ENCODE results near the gene IL12A.

IL12A gene

DNA sequence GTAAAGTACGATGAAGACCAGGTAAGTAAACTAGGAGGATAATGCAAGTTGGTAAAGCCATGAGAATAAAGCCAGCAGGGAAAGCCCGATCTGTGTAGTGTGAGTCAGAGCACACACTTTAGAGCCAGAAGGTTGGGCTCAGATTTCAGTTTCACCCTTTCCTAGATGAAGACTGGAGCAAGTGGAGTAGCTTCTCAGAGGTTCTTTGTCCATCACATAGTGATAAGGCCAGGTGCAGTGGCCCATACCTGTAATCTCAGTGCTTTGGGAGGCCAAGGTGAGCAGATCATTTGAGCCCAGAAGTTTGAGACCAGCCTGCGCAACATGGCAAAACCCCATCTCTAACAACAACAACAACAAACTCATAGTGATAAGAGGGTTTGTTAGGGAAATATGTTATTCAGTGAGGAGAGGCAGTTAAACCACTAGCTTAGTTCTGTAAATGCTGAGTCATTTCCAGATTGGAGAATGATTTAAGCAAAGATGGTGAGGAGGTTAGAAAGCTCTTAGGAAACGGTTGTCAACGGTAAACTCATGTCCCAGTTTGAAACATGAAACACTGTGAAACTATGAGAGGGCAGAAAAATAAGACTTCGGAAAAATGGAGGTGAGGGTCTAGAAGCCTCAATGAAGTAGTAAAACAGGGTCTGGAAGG lies 39.0 kb downstream of the IL12A start:
- peak in 1 of 5 experiments; percentile 97 for DNase-seq

DNA sequence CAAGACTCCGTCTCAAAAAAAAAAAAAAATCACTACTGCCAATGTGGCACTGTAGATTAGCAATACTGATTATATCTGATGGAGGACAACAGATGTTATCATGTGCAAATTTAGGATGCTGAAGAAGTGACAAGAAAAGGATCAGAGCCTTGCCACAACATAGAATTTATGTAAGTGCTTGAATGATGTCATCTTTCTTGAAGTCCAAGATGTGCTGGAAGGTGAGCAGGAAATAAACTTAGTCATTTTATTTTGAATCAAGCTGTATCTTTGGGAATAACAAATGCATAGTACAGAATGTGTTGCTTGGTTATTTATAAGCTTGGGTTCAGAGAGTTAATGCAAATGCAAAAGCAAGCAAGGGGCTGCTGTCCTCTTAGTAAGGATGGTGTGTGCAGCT lies 47.1 kb downstream of the IL12A start:
- DNase-seq, result no peak

DNA sequence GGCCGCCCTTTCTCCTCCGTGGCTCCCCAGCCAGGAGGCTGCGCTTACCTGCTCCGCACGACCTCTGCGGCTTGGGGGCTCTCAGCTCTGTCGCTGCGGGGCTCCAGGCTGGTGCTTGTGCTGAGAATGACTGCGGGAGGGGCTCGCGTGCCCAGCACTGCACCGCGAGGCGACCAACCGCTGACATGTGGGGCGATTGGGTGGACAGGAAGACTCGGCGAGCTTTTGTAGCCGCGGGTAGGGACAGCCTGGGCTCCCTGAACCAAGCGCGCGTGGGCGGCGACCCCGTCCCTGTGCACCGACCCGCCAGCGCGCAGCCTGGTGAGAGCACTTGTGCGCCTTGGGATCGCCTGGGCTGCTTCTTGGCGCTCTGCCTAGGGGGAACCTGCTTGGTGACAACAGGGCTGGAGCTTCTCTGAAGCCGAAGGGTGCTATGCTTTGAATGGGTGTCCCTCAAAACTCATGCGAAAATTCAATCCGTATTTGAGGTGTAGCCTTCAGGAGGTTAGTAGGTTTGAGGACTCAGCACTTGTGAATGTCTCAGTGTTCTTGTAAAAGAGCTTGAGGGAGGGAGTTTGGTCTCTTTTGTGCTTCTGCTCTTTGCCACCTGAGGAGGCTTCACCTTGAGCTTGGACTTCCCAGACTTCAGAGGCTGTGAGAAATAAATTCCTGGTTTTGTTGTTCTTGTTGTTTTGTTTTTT lies 50.4 kb downstream of the IL12A start:
- peak in 2 of 5 experiments; percentile 2 to 45 for DNase-seq

DNA sequence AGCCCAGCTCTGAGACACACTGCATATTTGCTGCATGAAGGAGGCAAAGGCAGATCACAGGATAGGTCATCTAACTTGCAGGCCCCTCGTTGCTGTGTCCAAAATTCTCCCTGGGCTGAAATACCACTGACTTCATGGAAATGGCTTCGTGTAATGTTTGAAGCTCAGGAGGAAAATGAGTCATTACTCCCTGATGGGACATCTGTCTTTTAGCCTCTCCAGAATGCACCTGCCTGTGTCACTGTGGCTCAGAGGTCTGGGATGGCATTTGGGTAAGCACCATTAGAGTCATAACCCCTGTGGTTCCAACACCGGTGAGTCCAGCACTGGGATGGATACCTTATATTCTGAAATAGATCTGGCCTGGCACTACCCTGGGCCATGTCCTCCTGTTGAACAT lies 51.5 kb downstream of the IL12A start:
- DNase-seq, result no peak

DNA sequence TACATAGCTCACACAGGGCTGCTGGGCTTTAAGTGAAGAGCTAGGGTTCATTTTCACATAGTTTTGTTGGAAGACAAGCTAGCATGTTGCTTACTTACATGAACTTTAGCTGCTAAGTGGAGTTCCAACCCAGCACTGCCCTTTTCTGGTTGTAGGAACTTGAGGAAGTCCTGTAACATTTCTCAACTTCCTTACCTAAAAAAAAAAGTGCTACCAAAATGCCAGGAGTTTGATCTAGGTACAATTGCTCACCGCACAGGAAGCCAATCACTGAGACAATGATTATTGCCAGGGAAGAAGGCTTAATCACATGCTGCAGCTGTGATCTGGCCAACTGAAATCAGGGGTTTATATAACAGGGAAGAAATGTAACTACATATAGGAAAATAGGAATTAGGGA lies 52.8 kb downstream of the IL12A start:
- DNase-seq, result no peak

DNA sequence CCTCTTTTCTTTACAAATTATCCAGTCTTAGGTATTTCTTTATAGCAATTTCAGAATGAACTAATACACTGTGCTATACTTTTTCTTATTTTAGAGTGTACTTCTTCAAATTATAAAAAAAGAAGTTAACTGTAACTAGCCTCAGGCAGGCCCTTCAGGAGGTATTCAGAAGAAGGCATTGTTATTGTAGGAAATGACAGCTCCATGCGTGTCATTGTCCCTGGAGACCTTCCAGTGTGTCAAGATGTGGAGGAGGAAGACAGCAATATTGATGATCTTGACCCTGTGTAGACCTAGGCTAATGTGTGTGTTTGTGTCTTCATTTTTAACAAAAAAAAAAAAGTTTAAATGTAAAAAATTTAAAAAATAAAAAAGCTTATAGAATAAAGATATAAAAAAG lies 55.5 kb downstream of the IL12A start:
- no peak for DNase-seq
